HepG2 (cell line): ENCODE measurements around the gene CD163. TPM values are rescaled to one million over a fixed set of nuclear protein-coding genes. Genes with fewer than 3 reads are reported as not detected.

Experiments
- ATAC-seq: fragments of 200-7000 bp; cut with Tn5 transposase; 3 replicates; pipeline ENCODE4 v1.9.1; 2020; ENCODE audit warnings: mild to moderate bottlenecking, moderate library complexity
- BruUV-seq: library from RNA; stranded (reverse); fragments of 400-500 nt; replicated peaks from 2 replicates; lab custom pipeline; 2021; lab: Mats Ljungman, UMichigan
- CTCF ChIA-PET: fragments of 300-600 bp; formaldehyde crosslinking; extraction: SDS; loops from one replicate; lab custom pipeline; 2021; ENCODE audit warnings: low total read pairs, inconsistent platforms, low intra/inter-chr PET ratio; lab: Yijun Ruan, JAX
- POLR2A ChIA-PET: fragments of 350-600 bp; sonication (Branson Sonifier 250); formaldehyde crosslinking; loops from one replicate; lab custom pipeline; 2020; ENCODE audit warnings: antibody characterized with exemption, inconsistent platforms; lab: Yijun Ruan, JAX
- DNase-seq: peaks from one replicate; pipeline ENCODE4 v3.0.0-alpha.2; 2015; ENCODE audit warnings: low spot score
- FAIRE-seq: peaks from 3 replicates; lab custom pipeline; 2011; peaks lifted over from hg19 to GRCh38; lab: Jason Lieb, UNC
- H2AFZ ChIP-seq: one replicate; pipeline ENCODE4 v1.6.1; 2011; ENCODE audit warnings: low read length, inconsistent platforms
- H3K27ac ChIP-seq: fragments of 300-600 bp; 3 replicates; pipeline ENCODE4 v1.8.0; 2011; ENCODE audit warnings: mixed run types, mild to moderate bottlenecking, mixed read lengths, low read length, inconsistent platforms; ENCODE audit not compliant: insufficient read depth; ENCODE audit errors: extremely low read length
- H3K27me3 ChIP-seq, 2 experiments: fragments of 200-600 bp in 1 of 2; 2 replicates in 1 of 2; 3 replicates in 1 of 2; pipeline versions ENCODE4 v1.6.0 to v1.8.0; 2011; ENCODE audit warnings: low read length in 2 of 2, mild to moderate bottlenecking in 2 of 2, moderate library complexity in 2 of 2, inconsistent platforms in 1 of 2; ENCODE audit not compliant: insufficient read depth in 2 of 2, control insufficient read depth in 1 of 2
- H3K36me3 ChIP-seq, 2 experiments: fragments of 200-600 bp in 1 of 2; replicated peaks in 1 of 2; 2 replicates in 1 of 2; 3 replicates in 1 of 2; pipeline versions ENCODE4 v1.5.1 to v1.8.0; 2011; ENCODE audit warnings: low read length in 2 of 2, inconsistent platforms in 1 of 2; ENCODE audit not compliant: insufficient read depth in 2 of 2, control insufficient read depth in 1 of 2
- H3K4me1 ChIP-seq: 2 replicates; pipeline ENCODE4 v1.5.1; 2012; ENCODE audit warnings: low read length, inconsistent platforms; ENCODE audit not compliant: insufficient read depth
- H3K4me2 ChIP-seq: 2 replicates; pipeline ENCODE4 v1.6.0; 2011; ENCODE audit warnings: low read depth, low read length, inconsistent platforms
- H3K4me3 ChIP-seq, 3 experiments: fragments of 200-600 bp in 1 of 3; sonication (generic), shearing (Covaris generic) in 1 of 3; replicated peaks in 1 of 3; 2 replicates each; pipeline ENCODE4 v1.5.1; 2011 to 2016; ENCODE audit warnings: low read length in 3 of 3, inconsistent platforms in 2 of 3, low read depth in 2 of 3, mild to moderate bottlenecking in 2 of 3, control low read depth in 1 of 3, mixed read lengths in 1 of 3; ENCODE audit not compliant: insufficient read depth in 1 of 3
- H3K79me2 ChIP-seq: one replicate; pipeline ENCODE4 v1.6.1; 2011; ENCODE audit warnings: low read length, inconsistent platforms; ENCODE audit not compliant: insufficient read depth
- H3K9ac ChIP-seq: 2 replicates; pipeline ENCODE4 v1.6.0; 2011; ENCODE audit warnings: mild to moderate bottlenecking, low read depth, low read length, inconsistent platforms; ENCODE audit not compliant: insufficient read depth
- H3K9me3 ChIP-seq: 2 replicates; pipeline ENCODE4 v1.5.1; 2012; ENCODE audit warnings: mild to moderate bottlenecking, low read length
- H4K20me1 ChIP-seq: 2 replicates; pipeline ENCODE4 v1.6.0; 2011; ENCODE audit warnings: inconsistent platforms, mild to moderate bottlenecking, low read length, moderate library complexity; ENCODE audit not compliant: insufficient read depth
- ARID4A ChIP-seq: sonication (generic); formaldehyde crosslinking; IDR thresholded peaks from 2 replicates; pipeline ENCODE4 v1.5.0; 2020; ENCODE audit warnings: mild to moderate bottlenecking, missing genetic modification reagents, borderline replicate concordance
- CBX5 ChIP-seq: sonication (generic); formaldehyde crosslinking; IDR thresholded peaks from 2 replicates; pipeline ENCODE4 v1.4.0; 2020; ENCODE audit warnings: missing genetic modification reagents, borderline replicate concordance
- GATA4 ChIP-seq: sonication (generic); IDR thresholded peaks from 2 replicates; pipeline ENCODE4 v1.6.1; 2016; ENCODE audit warnings: antibody characterized with exemption, low read depth, borderline replicate concordance
- HNRNPL ChIP-seq: fragments of 200-400 bp; formaldehyde crosslinking; IDR thresholded peaks from 2 replicates; pipeline ENCODE4 v1.6.1; 2017; ENCODE audit warnings: mild to moderate bottlenecking, low read depth, low read length
- JDP2 ChIP-seq: sonication (generic); formaldehyde crosslinking; IDR thresholded peaks from 2 replicates; pipeline ENCODE4 v1.8.1; 2022; ENCODE audit warnings: missing genetic modification reagents, borderline replicate concordance
- MAFF ChIP-seq: IDR thresholded peaks from 2 replicates; pipeline ENCODE4 v1.6.1; 2011; ENCODE audit warnings: low read depth, low read length, improper control_type of control experiment
- MAFG ChIP-seq: sonication (generic); formaldehyde crosslinking; IDR thresholded peaks from 2 replicates; pipeline ENCODE4 v1.5.1; 2020; ENCODE audit warnings: mild to moderate bottlenecking, missing genetic modification reagents
- MAFK ChIP-seq, 2 experiments: IDR thresholded peaks in 1 of 2; conservative IDR thresholded peaks in 1 of 2; 2 replicates each; pipeline ENCODE4 v1.6.1; 2011; ENCODE audit warnings: improper control_type of control experiment in 2 of 2, low read length in 2 of 2
- NCOR1 ChIP-seq: fragments of 200-600 bp; sonication (generic); IDR thresholded peaks from 2 replicates; pipeline ENCODE4 v1.7.0; 2017; ENCODE audit warnings: antibody characterized with exemption, low read length, borderline replicate concordance
- RAD21 ChIP-seq: fragments of 450-650 bp; formaldehyde crosslinking; IDR thresholded peaks from 2 replicates; pipeline ENCODE4 v1.5.0; 2020; ENCODE audit warnings: mild to moderate bottlenecking
- SAP130 ChIP-seq: IDR thresholded peaks from 2 replicates; pipeline ENCODE4 v1.6.1; 2016; ENCODE audit warnings: low read depth
- SMC3 ChIP-seq: IDR thresholded peaks from 2 replicates; pipeline ENCODE4 v1.6.1; 2011; ENCODE audit warnings: low read length, improper control_type of control experiment
- STAG1 ChIP-seq: sonication (generic); formaldehyde crosslinking; IDR thresholded peaks from 2 replicates; pipeline ENCODE4 v1.4.0; 2020; ENCODE audit warnings: missing genetic modification reagents
- ZFAT ChIP-seq: sonication (generic); formaldehyde crosslinking; conservative IDR thresholded peaks from 2 replicates; pipeline ENCODE4 v1.8.1; 2023; ENCODE audit warnings: missing genetic modification reagents, inconsistent platforms
- ZFP36L2 ChIP-seq: sonication (generic); formaldehyde crosslinking; IDR thresholded peaks from 2 replicates; pipeline ENCODE4 v1.4.0; 2020; ENCODE audit warnings: missing genetic modification reagents
- ZNF235 ChIP-seq: sonication (generic); formaldehyde crosslinking; IDR thresholded peaks from 2 replicates; pipeline ENCODE4 v1.8.1; 2023; ENCODE audit warnings: mild to moderate bottlenecking, missing genetic modification reagents, borderline replicate concordance
- ZNF841 ChIP-seq: sonication (generic); formaldehyde crosslinking; IDR thresholded peaks from 2 replicates; pipeline ENCODE4 v1.8.1; 2023; ENCODE audit warnings: missing genetic modification reagents, borderline replicate concordance
- WGBS: methylation state at CpG from one replicate; pipeline ENCODE4 v1.1.6; 2017; ENCODE audit warnings: low lambda C conversion rate; 5-methylcytosine and 5-hydroxymethylcytosine counted together
- in situ Hi-C: cut with HindIII; loops from 2 replicates; pipeline ENCODE4 v1.10.0; 2017; ENCODE audit warnings: low pct_unique_long_range_greater_than_20kb; ENCODE audit not compliant: extremely low pct_ligation_motif_present
- intact Hi-C: fragments of 100-400 bp; cut with micrococcal nuclease; formaldehyde crosslinking; loops from one replicate; pipeline ENCODE4 v1.10.0; 2022; ENCODE audit not compliant: unreplicated experiment
- polyA plus RNA-seq, 8 experiments: library from polyadenylated mRNA; depleted of rRNA in 3 of 8; stranded (reverse) in 7 of 8; unstranded in 1 of 8; fragments of >200 nt; fragmentation: Illumina TruSeq in 4 of 8; extraction: Trizol in 4 of 8; gene quantifications; 2 replicates each; pipeline versions ENCODE4 v1.2.1 to v1.2.3, GENCODE V29; 2011 to 2016; ENCODE audit warnings: low read depth in 4 of 8, missing spikeins in 1 of 8, mixed read lengths in 1 of 8; ENCODE audit not compliant: insufficient read depth in 1 of 8
- total RNA-seq, 5 experiments: library from RNA; depleted of rRNA; stranded (reverse); fragments of >200 nt; fragmentation: Illumina TruSeq; extraction: Trizol; gene quantifications; 2 replicates each; pipeline ENCODE4 v1.2.3, GENCODE V29; 2016; ENCODE audit warnings: low read depth in 1 of 5

CD163 gene
- total and polyA plus RNA-seq, 2 of the 13 experiments (the other 11 are each of a cell fraction or from before 2014, with no cell fraction given) = not detected

DNA sequence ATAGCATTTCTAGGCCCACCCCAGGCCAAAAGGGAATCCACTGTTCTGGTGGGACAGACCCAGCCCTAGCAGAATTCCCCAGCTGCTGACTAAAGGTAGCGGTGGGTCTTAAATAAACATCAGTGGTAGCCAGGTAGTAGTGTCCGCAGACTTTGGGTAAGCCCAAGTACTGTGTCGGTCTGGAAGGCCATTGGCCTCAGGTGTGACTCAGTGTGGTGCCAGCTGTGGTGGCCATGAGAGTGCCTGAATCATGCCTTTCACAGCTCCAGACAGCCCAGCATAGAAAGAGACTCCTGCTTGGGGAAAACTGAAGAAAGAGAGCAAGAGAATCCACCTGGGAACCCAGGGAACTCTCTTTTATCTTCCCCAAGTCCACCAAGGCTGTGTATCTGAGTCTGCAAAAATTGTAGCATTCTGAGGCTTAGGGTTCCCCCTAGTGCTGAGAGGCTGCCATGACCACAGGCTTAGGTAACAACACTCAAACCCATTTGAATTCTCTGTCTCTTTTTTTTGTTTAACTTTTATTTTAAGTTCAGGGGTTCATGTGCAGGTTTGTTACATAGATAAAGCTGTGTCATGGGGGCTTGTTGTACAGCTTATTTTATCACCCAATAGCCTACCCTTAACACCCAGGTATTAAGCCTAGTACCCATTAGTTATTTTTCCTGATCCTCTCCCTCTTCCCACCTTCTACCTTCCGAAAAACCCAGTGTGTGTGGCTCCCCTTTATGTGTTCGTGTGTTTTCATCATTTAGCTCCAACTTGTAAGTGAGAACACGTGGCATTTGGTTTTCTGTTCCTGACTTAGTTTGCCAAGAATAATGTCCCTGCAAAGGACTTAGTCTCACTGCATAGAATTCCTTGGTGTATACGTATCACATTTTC lies 43.0 kb downstream of the CD163 start:
- in situ Hi-C loops = loop anchor here (5.0 kb wide), 1 partner anchor 88 kb away; no protein-coding TSS in a partner anchor
- H3K9me3 ChIP-seq = no peaks in the 10 kb centered on the region
- peak; percentile 79 for FAIRE-seq
- no peaks in the 10 kb centered on the region for H3K27me3 ChIP-seq
- H2AFZ ChIP-seq = no peak overlapping the region
- no peaks in the 10 kb centered on the region for H3K79me2 ChIP-seq
- POLR2A ChIA-PET = no interaction called here
- H3K4me2 ChIP-seq = no peak overlapping the region
- H3K4me3 ChIP-seq = no peak overlapping the region
- ATAC-seq = peak; percentile 91
- no peaks in the 10 kb centered on the region for H4K20me1 ChIP-seq
- intact Hi-C loops = loop anchor here (1.0 to 5.0 kb wide), 3 partner anchors 86 to 241 kb away; no protein-coding TSS in a partner anchor
- DNase-seq = peak; percentile 46
- no peak overlapping the region for H3K27ac ChIP-seq
- no peak overlapping the region for H3K9ac ChIP-seq
- H3K36me3 ChIP-seq = no peaks in the 10 kb centered on the region
- no peaks in the 10 kb centered on the region for H3K4me1 ChIP-seq
- WGBS = 14% methylated on average over 4 of the region's 7 CpGs
- CTCF ChIA-PET = interaction anchor here (1.0 to 2.4 kb wide), 4 partner anchors 86 to 241 kb away, joined by 3 to 49 read pairs (median 6); no protein-coding TSS in a partner anchor
- no TSS peak for BruUV-seq
- TF ChIP-seq SMC3 (peak; percentile 94), RAD21 (CRISPR knock-in tag) (peak; percentile 69), MAFF (peak; percentile 77), JDP2 (CRISPR knock-in tag) (no peak), MAFG (peak; percentile 63; the same call in 1 of the 2 replicates), GATA4 (no peak), ARID4A (CRISPR knock-in tag) (no peak), ZNF841 (CRISPR knock-in tag) (no peak), ZFAT (CRISPR knock-in tag) (no peak), SAP130 (no peak), STAG1 (CRISPR knock-in tag) (peak; percentile 86), ZFP36L2 (no peak), MAFK (conservative IDR thresholded peaks at IDR 0.05 in 1 of 2, IDR thresholded peaks at IDR 0.05 in 1 of 2; ENCODE audit: low read length in 2 of 2) (peak; percentile 62), CBX5 (no peak), ZNF235 (CRISPR knock-in tag) (no peak), HNRNPL (no peak), NCOR1 (no peak)
